ENCODE results near the gene CCDC18. TPM values are rescaled to one million over a fixed set of nuclear protein-coding genes. Genes with fewer than 3 reads are reported as not detected.

CCDC18 gene
- total RNA-seq: 4.0 and 6.7 TPM in 2 replicates

GRCh38 chr1:93180723-93181613 is at the start of gene CCDC18:
TSS of gene CCDC18 (plus strand) at chr1:93180724. CDS start at chr1:93183362, 2,638 bp downstream.

GRCh38 chr1:93179886-93180722 is 420 bp upstream of the CCDC18 start, which contains the start of gene TMED5:
TSS of gene TMED5 (minus strand) at chr1:93180413. CDS start at chr1:93180242, 171 bp downstream.

Small RNAs within 50 kb of the gene (small RNA-seq; reads per million reads assigned to genes)
- gene AC126124.1 (not detected), gene AL139421.1 (not detected)

Other genes with a start within 250 kb of the CCDC18 start
- 26.3 and 39.2 TPM in 2 replicates for gene DIPK1A, start 219.3 kb upstream of the CCDC18 start, total RNA-seq
- 11.5 and 18.2 TPM in 2 replicates for gene MTF2, start 101.4 kb upstream of the CCDC18 start, total RNA-seq
- gene TMED5, start 311 bp upstream of the CCDC18 start, total RNA-seq: 33.9 and 50.0 TPM in 2 replicates
- gene DR1, start 165.2 kb downstream of the CCDC18 start, total RNA-seq: 52.5 and 71.4 TPM in 2 replicates

All from hair follicle dermal papilla cell (primary cell).